Esophagus squamous epithelium (tissue), 4 donors: ENCODE measurements around the gene SYTL1.

Experiments
- CTCF ChIP-seq, 6 experiments: fragments of 450-650 bp in 4 of 6; fragments of 200-600 bp in 2 of 6; sonication (generic) in 2 of 6; IDR thresholded peaks; one replicate each; pipeline ENCODE4 v1.5.1; 2016 to 2019; ENCODE audit warnings: antibody characterized with exemption in 6 of 6, mild to moderate bottlenecking in 4 of 6, moderate library complexity in 4 of 6
- POLR2A ChIP-seq, 4 donors: fragments of 450-650 bp; IDR thresholded peaks; one replicate each; pipeline ENCODE4 v1.6.1; 2017; ENCODE audit warnings: antibody characterized with exemption in 4 of 4, mild to moderate bottlenecking in 4 of 4, moderate library complexity in 3 of 4

GRCh38 chr1:27372808-27373690, 31.2 kb downstream of the SYTL1 start:
- TF ChIP-seq CTCF (IDR thresholded peaks at IDR 0.05) (peak in 1 of 6 experiments; percentile 3), POLR2A (IDR thresholded peaks at IDR 0.05) (no peak)
